ENCODE measurements around the gene MS4A8.

DNA sequence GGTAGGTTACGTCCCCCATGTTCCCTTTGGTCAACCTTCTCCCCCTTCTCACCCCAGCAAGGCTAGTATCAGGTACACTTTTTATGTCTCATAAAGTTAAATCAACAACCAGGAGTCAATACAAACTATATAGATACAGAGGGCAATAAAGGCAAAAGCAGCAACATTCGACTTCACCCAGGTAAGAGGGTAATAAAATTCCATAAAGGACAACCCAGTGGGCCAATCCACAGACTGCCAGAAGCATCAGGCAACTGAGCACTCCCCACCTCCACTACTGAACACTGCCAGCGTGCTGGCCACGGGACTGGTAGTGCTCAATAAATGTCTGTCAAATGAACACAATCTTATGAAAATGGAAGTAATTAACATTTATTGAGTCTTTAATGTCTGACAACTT lies 20.0 kb downstream of the MS4A8 start:
- TF ChIP-seq, protein P1, sequence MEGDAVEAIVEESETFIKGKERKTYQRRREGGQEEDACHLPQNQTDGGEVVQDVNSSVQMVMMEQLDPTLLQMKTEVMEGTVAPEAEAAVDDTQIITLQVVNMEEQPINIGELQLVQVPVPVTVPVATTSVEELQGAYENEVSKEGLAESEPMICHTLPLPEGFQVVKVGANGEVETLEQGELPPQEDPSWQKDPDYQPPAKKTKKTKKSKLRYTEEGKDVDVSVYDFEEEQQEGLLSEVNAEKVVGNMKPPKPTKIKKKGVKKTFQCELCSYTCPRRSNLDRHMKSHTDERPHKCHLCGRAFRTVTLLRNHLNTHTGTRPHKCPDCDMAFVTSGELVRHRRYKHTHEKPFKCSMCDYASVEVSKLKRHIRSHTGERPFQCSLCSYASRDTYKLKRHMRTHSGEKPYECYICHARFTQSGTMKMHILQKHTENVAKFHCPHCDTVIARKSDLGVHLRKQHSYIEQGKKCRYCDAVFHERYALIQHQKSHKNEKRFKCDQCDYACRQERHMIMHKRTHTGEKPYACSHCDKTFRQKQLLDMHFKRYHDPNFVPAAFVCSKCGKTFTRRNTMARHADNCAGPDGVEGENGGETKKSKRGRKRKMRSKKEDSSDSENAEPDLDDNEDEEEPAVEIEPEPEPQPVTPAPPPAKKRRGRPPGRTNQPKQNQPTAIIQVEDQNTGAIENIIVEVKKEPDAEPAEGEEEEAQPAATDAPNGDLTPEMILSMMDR (IDR thresholded peaks at IDR 0.05) = no peak
- TF ChIP-seq POLR2AphosphoS5 (IDR thresholded peaks at IDR 0.05) = peak in 1 of 3 donors; percentile 36
- TF ChIP-seq POLR2A (IDR thresholded peaks at IDR 0.05) = no peak
